ENCODE results near the gene ANAPC4. TPM values are rescaled to one million over a fixed set of nuclear protein-coding genes. Genes with fewer than 3 reads are reported as not detected.

Gene ANAPC4
- total and polyA plus RNA-seq, 2 of the 8 experiments (the other 6 are each of a cell fraction or from before 2014, with no cell fraction given) = 8.7 to 31.6 TPM

GRCh38 chr4:25466966-25467697 lies 90.1 kb downstream of the ANAPC4 start:
- H3K27me3 ChIP-seq (replicated peaks in 1 of 4; ENCODE audit: control insufficient read depth in 3 of 4, extremely low read depth in 1 of 4, insufficient read depth in 3 of 4, low read length in 3 of 4) = no peaks in the 10 kb centered on the region; a peak in 1 of 7 replicates
- no peaks in the 10 kb centered on the region for H4K20me1 ChIP-seq (replicated peaks in 1 of 2; ENCODE audit: control insufficient read depth in 1 of 2, insufficient read depth in 2 of 2, low read length in 2 of 2)
- no peak overlapping the region for H2BK15ac ChIP-seq (ENCODE audit: low read length)
- H2AK5ac ChIP-seq (ENCODE audit: low read depth, low read length) = no peak overlapping the region
- ChIA-PET CTCF (ENCODE audit: partially characterized antibody) (interaction anchor here (0.6 kb wide), 1 partner anchor 58 kb away, joined by 3 read pairs; no protein-coding TSS in a partner anchor), POLR2A (ENCODE audit: partially characterized antibody) (no interaction called here)
- H2AFZ ChIP-seq (ENCODE audit: low read length) = no peak overlapping the region
- no peaks in the 10 kb centered on the region for H3K23me2 ChIP-seq (ENCODE audit: low read depth, low read length)
- no peaks in the 10 kb centered on the region for H3K79me1 ChIP-seq (ENCODE audit: low read depth, low read length)
- no peaks in the 10 kb centered on the region for H3K36me3 ChIP-seq (ENCODE audit: control insufficient read depth in 2 of 4, insufficient read depth in 4 of 4, low read length in 3 of 4)
- no peaks in the 10 kb centered on the region for H3K79me2 ChIP-seq (ENCODE audit: control insufficient read depth in 1 of 2, insufficient read depth in 2 of 2, low read length in 2 of 2)
- TF ChIP-seq, protein P1, sequence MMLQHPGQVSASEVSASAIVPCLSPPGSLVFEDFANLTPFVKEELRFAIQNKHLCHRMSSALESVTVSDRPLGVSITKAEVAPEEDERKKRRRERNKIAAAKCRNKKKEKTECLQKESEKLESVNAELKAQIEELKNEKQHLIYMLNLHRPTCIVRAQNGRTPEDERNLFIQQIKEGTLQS (IDR thresholded peaks at IDR 0.05; ENCODE audit: insufficient read depth, low read depth, low read length) = no peak
- TF ChIP-seq GABPA (IDR thresholded peaks at IDR 0.05; ENCODE audit: borderline replicate concordance, insufficient read depth, low read length) = no peak
- TF ChIP-seq ASH2L (IDR thresholded peaks at IDR 0.05; ENCODE audit: low read length) = no peak
- no peak overlapping the region for H3K9ac ChIP-seq (replicated peaks in 1 of 4; ENCODE audit: extremely low read depth in 1 of 4, low read depth in 3 of 4, low read length in 3 of 4)
- no peak overlapping the region for H2BK20ac ChIP-seq (ENCODE audit: low read length)
- no peak overlapping the region for H4K91ac ChIP-seq (replicated peaks; ENCODE audit: insufficient read length, low read length)
- WGBS, 2 experiments (ENCODE audit: extremely low coverage in 1 of 2, insufficient coverage in 1 of 2, insufficient read length in 1 of 2, insufficient replicate concordance in 2 of 2, low coverage in 1 of 2, low lambda C conversion rate in 2 of 2, missing lambda C conversion rate in 1 of 2) = 91% methylated on average over 11 of the region's 11 CpGs; no CpG with 5 or more reads in 1 of the 2 experiments
- H4K8ac ChIP-seq (ENCODE audit: extremely low read depth, insufficient read depth, low read length) = no peak overlapping the region
- no peak overlapping the region for H4K5ac ChIP-seq (ENCODE audit: insufficient read length, low read depth, low read length)
- H3K56ac ChIP-seq (replicated peaks; ENCODE audit: insufficient read length, low read depth, low read length) = no peak overlapping the region
- H3K4me2 ChIP-seq (ENCODE audit: insufficient read depth in 1 of 2, low read depth in 2 of 2, low read length in 2 of 2) = no peak overlapping the region
- no peaks in the 10 kb centered on the region for H3K4me1 ChIP-seq (replicated peaks in 1 of 4; ENCODE audit: control insufficient read depth in 3 of 4, insufficient read depth in 4 of 4, low read length in 3 of 4)
- H3K18ac ChIP-seq (ENCODE audit: extremely low read depth, low read length) = no peak overlapping the region
- H3K9me3 ChIP-seq (ENCODE audit: insufficient read depth in 2 of 2, low read depth in 1 of 2, low read length in 1 of 2) = no peaks in the 10 kb centered on the region
- no peak for DNase-seq (ENCODE audit: low read depth in 1 of 2, low spot score in 2 of 2)
- H2BK5ac ChIP-seq (ENCODE audit: low read depth, low read length) = no peak overlapping the region
- no peak overlapping the region for H3K4me3 ChIP-seq (ENCODE audit: extremely low read depth in 1 of 4, insufficient read depth in 2 of 4, low read depth in 3 of 4, low read length in 4 of 4)
- H3K23ac ChIP-seq (ENCODE audit: insufficient read length) = no peak overlapping the region
- no peak overlapping the region for H3K4ac ChIP-seq (replicated peaks; ENCODE audit: insufficient read length, low read depth, low read length)
- H3K14ac ChIP-seq (ENCODE audit: insufficient read length) = no peak overlapping the region
- no peak overlapping the region for H2BK120ac ChIP-seq (replicated peaks; ENCODE audit: low read depth, low read length)
- H2BK12ac ChIP-seq (ENCODE audit: low read depth, low read length) = no peak overlapping the region
- no peak for FAIRE-seq
- H3K27ac ChIP-seq (ENCODE audit: low read depth, low read length) = no peak overlapping the region

Data from H1 (cell line).